RPMI7951 (cell line): ENCODE results near the gene TENM3. TPM values are rescaled to one million over a fixed set of nuclear protein-coding genes. Genes with fewer than 3 reads are reported as not detected.
A peak's percentile ranks its signal among the peaks of the same experiment; 100 is the strongest.

ENCODE experiments used
- DNase-seq: peaks from one replicate; pipeline ENCODE4 v3.0.0-alpha.2; 2012; ENCODE audit warnings: low read depth
- total RNA-seq: library from RNA; depleted of rRNA; stranded (reverse); fragments of >200 nt; shearing (Covaris generic); gene quantifications from 2 replicates; pipeline ENCODE4 v1.2.3, GENCODE V29; 2014

TENM3 gene
- total RNA-seq, 1 experiment from 2014 or later: 20.1 TPM

DNA sequence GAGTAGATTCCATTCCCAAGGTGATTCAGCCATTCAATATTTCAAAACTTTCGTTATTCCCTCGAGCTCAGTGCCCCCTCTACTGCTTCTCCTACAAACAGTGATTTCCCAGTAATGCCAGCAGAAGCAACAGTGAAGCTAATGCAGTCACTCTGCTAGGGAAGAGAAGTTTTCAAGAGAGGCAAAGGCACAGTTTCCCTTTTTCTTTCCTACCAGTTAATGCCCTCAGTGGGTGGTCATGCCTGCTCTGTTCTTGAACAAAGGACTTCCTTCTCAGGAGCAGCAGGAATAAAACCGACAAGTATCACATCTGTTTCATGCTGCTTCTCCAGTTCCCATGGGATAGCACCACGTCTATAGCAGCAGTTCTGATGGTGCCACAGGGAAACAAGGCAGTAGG, 317.2 kb downstream of the TENM3 start:
- peak; percentile 58 for DNase-seq

DNA sequence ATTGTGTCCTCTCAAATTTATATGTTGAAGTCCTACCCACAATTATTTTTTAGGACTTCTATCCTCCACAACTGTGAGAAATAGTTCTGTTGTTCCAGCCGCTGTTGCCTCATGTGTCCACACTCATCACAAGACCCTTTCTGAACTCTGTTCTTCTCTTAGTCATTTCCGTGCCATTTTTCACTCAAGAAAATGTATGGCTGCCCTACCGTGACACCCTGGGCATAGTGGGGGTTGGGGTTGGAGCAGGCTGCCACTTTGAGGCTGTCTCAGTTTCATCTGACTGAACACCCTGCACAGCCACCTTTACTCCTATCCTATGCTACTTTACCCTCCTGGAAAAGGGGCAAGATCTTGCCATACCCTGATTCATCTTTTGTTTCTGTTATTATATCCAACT, 319.1 kb downstream of the TENM3 start:
- DNase-seq: peak; percentile 50

DNA sequence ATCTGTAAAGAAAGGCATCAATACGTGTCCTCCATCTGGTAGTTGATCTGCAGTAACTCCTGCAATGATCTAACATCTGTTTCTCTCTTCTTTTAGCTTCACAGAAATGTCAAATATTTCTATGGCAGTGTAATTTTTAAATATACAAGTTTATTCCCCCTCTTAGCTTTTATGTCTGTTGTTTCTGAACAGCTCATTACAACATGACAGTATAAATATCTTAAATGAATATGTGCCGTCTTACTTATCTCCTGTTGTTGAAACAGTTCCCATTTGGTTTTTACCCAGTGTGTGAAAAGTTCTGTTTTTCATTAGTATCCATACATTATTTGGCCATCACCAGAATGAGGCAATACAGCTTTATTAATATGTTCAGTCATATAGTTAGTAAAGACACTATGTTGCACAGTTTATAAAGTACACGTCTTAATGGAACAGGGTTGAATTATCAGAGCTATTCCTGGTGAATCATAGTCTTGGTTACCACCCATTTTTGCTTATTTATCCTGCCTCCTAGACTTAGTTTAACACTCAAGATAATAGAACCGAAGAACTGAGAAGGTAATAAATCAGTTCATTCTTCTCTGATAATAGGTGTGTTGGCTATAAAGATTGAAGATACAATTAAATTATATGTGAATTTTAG, 321.6 kb downstream of the TENM3 start:
- DNase-seq: no peak

DNA sequence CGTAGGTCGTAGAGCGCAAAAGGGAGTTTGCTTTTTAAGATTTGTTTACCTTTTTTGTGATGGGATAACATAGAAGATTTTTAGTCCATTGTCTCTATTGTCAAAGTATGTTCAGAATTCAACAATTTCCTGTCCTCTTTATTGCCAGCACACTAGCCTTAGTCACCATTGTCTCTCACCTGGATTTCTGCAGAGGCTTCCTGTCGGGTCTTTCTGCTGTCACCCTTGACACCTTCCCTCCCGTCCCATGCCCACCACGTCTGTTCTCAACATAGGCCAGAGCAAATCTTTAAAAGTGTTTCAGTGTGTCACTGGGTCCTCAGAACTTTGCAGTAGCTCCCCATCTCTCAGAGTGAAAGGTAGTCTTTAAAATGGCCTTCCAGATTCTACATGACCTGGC, 323.9 kb downstream of the TENM3 start:
- DNase-seq: no peak

DNA sequence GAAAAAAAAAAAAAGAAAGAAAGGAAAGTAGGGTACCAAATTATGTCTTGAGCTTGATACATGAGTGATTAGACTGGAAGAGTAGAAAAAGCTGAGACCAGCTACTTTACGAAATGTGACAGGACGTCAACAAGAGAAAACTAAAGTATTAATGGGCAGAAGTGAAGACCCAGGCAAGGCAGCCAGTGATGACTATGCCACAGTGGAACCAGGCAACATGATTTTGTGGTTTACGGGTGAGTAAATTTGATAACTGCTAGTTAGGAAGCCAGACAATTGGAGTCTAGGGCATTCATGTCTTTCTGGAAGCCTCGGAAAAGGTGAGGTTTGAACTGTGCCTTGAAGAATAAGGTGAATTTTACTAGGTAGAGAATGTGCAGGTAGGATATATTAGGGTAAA, 326.4 kb downstream of the TENM3 start:
- no peak for DNase-seq

DNA sequence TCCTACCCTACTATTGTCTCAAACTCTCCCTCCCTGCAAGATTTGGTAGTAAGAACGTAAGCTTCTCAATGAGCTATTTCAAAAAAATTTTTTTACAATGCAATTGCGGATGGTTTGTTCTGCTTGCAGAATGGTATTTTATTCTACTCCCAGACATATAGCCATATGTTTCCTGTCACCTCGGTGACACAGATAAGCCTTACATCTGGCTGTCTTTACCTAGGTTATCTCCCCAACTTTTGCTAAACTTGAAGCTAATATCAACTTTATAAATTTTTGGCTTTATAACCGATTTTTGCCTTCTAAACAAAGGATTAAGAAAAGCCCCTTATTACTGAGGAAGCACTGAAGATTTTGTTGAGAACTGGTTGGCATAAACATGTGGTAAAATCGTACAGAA, 331.5 kb downstream of the TENM3 start:
- DNase-seq: no peak

DNA sequence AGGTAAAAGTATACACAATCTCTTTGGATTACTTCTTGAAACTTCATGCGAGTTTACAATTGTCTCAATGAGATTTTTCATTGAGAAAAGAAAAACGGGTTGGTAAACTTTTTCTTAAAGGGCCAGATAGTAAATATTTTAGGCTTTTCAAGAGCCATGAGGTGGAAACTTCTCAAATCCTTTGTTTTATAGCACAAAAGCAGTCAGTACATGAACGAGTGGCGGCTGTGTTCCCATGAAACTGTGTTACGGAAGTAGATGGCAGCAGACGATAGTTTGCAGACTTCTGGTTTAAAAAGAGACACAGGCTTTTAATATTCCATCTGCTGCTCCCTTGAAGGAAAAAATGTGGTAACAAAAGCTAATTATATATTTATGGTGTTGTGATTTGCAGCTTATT, 332.0 kb downstream of the TENM3 start:
- no peak for DNase-seq

DNA sequence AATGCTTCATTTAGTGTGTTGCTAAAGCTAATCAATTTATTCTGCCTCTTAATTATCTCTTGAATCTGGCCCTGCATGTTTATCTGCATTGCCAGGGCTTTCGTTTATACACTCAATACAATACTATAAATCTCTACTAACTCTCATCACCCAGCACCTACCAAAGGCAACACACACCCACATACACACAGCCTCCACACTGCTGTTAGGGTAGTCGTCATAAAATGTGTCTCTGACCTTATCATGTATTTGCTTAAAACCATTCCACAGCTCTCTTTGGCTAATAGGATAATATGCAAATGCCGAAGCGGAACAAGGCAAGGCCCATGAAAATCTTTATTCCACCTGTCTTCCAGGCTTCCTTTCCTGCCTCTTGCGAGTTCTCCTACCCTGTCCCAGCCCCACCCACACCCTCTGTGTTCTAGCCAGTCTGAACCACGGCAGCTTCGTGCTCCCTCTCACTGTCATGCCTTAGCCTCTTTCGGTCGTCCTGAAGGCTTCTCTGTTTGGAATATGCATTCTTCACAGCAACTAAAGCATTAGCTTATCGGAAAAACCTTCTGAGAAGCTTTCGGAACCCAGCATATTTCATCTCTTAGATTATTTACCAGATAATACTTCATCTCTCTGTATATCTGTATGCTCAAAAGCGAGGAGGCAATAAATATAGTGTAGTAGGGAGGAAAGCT, 333.5 kb downstream of the TENM3 start:
- DNase-seq: no peak

DNA sequence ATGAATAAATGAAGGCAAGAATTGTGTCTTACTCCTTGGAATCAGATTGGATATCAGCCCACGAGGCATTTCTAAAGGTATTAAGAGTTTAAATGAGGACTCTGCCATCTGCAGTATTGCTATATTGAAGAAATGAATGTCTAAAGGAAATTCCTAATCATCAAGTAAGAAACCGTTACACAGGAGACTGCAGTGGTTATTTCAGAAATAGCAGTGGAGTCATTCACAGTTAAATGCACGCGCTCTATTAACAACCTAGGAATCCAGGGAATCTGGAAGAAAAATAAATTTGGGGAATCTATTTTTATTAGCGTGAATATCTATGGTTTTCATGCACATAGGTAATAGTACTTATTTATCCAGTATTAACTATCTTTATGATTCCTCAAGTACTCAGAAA, 334.2 kb downstream of the TENM3 start:
- DNase-seq: no peak

DNA sequence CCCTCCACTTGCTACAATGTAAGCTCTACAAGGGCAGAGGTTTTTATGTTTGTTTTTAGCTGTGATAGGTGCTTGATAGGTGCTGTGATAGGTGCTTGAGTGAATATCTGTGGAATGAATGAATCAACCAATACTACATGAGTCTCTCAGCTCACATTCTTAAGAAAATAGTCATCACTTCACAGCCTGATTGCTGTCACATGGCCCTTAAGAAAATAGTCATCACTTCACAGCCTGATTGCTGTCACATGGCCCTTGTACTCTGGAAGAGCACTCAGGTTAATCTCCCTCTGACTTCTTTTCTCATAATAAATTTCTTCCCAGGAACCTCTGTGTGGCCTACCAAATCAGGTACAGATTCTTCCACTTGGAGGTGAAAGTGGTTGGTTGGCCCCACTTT, 335.2 kb downstream of the TENM3 start:
- DNase-seq: peak; percentile 62

DNA sequence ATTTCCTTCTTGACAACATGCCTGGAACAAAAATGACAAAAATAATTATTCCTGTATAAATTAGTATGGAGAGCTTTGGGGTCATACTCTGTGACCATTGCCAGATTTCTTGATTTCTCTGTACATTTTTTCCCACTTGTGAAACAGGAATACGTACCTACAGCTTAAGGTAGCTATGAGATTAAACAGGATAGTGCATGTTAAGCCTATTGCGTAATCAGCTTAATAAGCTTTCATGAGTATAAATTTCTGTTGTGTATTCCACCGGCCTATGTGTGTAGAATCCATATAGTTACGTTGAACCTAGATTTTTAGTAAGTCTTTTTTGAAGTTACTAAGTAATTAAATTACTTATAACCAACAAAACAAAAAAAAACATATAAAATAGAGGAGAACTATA, 339.0 kb downstream of the TENM3 start:
- DNase-seq: no peak

DNA sequence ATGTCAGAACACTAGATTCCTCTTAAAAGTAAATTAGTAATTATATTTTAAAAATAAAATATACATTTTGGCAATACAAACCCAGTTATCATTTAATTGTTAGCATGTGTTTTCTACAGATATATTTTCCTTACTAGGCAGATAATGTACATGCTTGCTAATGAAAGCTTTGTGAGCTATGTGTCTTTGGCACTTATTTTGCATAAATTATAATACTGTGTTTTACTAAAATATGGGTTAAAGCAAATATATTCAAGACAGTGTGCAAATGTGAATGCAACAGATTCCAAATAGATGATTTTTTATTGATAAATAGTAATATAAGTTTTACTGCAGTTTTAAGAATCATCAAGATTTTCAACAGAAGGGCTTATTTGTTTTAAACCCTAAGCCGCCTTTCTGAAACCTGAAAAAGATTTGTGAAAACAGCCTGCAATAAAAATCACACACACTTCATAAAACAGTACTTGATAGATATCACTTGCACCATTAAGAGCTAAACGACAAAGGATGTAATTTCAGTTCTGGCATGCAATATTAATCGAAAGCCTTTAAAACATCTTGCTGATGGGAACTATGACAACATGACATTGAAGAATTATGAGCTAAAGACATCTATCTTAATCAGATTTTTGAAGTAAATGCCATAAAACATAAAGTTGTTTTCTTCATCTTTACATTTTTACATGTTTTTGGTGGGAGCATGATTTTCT, 340.7 kb downstream of the TENM3 start:
- DNase-seq: no peak

DNA sequence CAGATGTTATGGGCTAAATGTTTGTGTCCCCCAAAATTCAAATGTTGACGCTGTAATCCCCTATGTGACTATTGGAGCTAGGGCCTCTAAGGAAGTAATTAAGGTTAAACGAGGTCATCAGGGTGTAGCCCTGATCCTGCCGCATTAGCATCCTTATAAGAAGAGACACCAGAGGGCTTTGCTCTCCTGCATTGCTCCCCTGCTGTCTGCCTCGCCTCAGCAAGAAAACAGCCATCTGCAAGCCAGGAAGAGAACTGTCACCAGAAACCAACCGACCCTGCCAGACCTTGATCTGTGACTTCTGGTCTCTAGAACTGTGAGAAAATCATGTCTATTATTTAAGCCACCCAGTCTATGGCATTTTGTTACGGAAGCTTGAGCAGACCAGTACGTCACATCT, 342.1 kb downstream of the TENM3 start:
- no peak for DNase-seq

DNA sequence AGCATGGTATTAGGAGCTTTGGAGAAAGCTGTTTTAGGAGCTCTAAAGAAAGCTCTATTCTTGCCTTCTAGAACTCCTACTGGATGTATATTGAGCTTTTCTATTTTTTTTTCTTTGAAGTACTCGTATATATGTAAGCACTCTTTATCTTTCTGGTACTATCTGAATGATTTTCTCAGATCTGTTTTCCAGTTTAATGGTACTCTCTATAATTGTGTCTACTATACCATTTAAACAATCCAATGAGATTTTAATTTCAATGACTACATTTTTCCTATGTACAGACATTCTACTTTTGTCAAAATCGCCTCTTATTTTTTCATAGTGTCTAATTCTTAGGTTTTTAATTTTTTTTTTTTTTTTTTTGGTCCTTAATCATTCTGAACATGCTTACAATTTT, 345.9 kb downstream of the TENM3 start:
- no peak for DNase-seq

DNA sequence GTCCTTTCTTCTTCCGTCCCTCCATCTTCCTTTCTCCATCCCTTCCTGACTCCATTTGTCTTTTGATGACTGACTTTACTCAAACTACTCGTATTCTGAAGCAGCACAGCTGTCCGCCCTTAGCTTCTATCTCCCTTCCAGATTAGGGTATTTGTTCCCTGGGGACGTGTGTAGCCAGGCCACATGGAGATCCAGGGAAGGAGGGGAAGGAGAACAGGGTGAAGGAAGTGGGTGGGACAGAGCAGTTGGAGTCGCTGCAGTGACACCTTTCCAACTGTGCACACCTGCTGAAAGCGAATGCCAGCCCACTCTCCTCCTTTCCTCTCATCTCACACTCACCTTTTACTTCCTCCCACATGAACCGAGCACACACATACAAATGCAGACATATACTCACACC, 350.2 kb downstream of the TENM3 start:
- DNase-seq: no peak

DNA sequence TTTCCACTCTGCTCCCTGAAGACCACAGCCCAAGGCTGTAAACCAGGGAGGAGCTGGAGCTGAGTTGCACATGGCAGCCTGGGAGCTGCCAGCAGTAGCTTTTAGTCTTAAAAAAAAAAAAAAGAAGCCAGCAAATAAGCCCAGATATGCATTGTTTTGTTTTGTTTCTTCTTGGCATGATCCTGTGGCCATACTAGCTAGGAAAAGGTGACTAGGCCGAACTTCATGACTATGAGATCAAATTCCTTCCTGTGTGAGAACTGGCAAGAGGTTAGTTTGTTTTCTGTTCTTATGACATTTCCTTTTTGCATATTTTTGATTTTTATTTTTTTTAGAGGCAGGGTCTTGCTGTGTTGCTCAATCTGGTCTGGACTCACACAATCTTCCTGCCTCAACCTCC, 350.7 kb downstream of the TENM3 start:
- DNase-seq: no peak

DNA sequence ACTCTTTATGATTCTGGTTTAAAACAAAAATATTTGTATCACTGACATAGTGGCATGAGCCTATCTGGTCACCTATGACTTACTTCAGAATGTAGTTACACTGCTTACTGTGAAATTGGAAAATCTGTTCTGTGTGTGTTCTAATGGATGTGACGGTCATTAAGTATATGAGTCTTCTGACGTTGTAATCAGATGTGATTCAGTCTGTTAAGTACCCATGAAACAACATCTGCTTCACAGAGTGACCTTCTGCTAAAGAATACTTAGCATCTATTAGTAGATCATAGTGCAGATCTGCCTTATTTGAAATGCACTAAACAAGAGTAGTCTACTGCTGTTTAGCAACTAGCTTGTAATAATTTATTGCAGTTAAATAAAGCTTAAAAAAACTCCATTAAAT, 356.9 kb downstream of the TENM3 start:
- DNase-seq: no peak

DNA sequence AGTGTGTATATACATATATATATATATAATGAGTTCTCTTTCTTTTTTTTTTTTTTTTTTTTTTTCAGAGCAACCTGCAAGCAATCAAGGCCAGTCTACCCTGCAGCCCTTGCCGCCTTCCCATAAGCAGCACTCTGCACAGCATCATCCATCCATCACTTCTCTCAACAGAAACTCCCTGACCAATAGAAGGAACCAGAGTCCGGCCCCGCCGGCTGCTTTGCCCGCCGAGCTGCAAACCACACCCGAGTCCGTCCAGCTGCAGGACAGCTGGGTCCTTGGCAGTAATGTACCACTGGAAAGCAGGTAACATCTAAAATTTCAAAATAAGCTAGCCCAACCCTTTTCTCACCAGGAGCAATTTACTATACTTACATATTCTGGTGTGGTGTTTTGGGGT, 357.7 kb downstream of the TENM3 start:
- no peak for DNase-seq

DNA sequence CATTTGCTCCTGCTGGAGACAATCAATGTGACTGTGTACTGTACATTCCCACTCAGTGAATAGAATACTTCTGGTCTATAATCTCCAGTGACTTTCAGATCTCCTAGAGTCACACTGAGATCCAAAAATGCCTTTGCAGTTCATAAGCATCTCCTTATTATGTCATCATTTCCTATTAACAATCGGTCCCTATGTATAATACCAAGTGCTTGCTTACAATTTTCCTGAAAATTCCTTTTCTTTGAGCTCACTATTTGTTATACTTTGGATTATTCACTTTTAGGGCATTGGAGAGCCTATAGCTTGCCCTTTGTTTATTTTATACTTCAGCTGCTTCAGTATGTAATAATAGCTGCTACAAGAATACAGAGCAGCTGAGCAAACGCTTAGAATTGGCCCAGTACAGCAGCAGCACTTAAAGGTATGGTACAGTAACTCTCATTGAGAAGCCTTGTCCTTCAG, 361.0 kb downstream of the TENM3 start:
- DNase-seq: no peak

DNA sequence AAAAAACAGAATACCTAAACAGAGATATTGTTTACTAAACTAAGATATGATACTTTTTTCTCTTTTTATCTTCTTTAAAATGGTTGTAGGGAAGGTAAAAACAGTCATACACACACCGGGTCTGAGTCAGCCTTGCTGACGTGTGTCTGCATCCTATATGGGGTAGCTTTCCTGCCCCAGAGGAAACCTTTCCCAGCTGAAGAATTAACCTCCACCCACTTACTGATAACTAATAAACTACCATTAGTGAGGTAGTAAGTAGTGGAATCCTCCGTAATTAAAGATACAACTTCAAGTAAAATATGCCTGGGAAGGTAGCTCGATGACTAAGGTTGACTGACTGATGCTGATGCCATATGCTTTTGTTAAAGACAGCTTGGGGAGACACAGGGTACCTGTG, 361.8 kb downstream of the TENM3 start:
- DNase-seq: no peak

DNA sequence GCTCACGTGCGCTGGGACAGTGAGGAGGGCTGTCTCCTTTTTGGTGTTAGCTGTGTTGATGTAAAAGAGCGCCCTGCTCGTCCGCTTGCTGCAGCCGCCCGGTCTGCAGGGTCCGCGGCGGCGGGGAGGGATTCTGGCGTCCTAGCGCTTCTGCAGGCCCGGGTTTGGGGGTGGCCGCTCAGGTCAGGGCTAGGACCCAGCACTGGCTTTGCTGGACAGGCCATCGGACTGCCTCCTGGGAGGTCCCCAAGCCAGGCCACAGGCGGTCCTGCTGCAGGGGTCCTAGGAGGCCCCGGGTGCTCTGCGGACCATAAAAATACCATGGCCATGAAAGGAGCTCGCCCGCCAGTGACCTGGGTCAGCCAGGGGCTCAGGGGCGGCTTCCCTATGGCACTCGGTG, 365.3 kb downstream of the TENM3 start:
- no peak for DNase-seq

DNA sequence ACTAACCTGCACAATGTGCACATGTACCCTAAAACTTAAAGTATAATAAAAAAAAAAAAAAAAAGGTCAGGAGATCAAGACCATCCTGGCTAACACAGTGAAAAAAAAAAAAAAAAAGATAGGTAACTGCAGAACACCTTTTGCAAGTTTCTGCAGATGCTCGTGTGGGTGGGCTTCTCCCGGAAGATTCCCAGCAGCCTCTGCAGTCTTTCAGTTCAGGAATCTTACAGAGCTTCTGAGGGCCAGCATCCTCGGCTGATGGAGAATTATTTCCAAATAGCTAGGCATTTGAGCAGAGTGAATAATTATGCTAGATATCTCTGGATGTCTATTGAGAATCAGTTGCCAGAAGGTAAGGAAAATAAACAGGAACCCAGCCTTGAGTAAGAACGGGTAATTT, 373.3 kb downstream of the TENM3 start:
- DNase-seq: no peak

DNA sequence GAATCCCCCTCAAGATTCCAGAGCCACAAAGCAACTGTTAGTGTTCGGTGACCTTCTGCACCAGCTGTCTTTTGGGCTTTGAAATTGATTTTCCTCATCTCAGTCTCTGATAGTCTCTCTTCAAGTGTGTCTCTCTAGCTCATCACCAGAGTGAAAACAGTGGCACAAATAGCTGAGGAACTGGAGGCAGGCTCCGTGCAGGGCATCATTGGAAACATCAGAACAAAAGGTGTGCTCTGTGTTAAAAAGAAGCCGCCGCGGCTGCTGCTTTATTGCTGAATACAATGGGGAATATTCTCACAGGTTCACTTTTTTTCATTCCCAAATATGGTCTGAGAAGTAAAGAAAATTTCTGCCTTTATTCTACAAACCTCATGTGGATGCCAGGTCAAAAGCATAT, 376.5 kb downstream of the TENM3 start:
- DNase-seq: no peak
